LHCN-M2 (cell line): ENCODE data around the gene CCDC80. TPM values are rescaled to one million over a fixed set of nuclear protein-coding genes. Genes with fewer than 3 reads are reported as not detected.
"Not testable (repeated sequence)": the region's sequence is repeated elsewhere in the genome, so short reads cannot be mapped to it uniquely, and the experiment has no call there.

ENCODE experiments used
- DNase-seq: peaks from one replicate; pipeline ENCODE4 v3.0.0-alpha.2; 2012; ENCODE audit warnings: low read depth
- total RNA-seq: library from RNA; depleted of rRNA; stranded (reverse); fragments of >200 nt; gene quantifications from 2 replicates; pipeline ENCODE4 v1.2.3, GENCODE V29; 2014

The CCDC80 gene
- total RNA-seq, 1 experiment from 2014 or later: 96.0 TPM

- DNase-seq: no peak
Measured at GRCh38 chr3:112585782-112586181, 55.2 kb downstream of the CCDC80 start.

GRCh38 chr3:112583105-112583504 lies 57.8 kb downstream of the CCDC80 start:
- no peak for DNase-seq

- DNase-seq: peak; percentile 68
Measured at GRCh38 chr3:112582244-112582874, 58.6 kb downstream of the CCDC80 start.

GRCh38 chr3:112579697-112580096 lies 61.2 kb downstream of the CCDC80 start:
- DNase-seq: peak; percentile 73

GRCh38 chr3:112579232-112579631 lies 61.7 kb downstream of the CCDC80 start:
- no peak for DNase-seq

- DNase-seq: no peak
Measured at GRCh38 chr3:112572701-112573100, 68.2 kb downstream of the CCDC80 start.

- no peak for DNase-seq
Measured at GRCh38 chr3:112569265-112569664, 71.7 kb downstream of the CCDC80 start.

- peak; percentile 63 for DNase-seq
Measured at GRCh38 chr3:112568642-112569041, 72.3 kb downstream of the CCDC80 start.

GRCh38 chr3:112564940-112565305 lies 76.0 kb downstream of the CCDC80 start:
- DNase-seq: no peak

GRCh38 chr3:112564247-112564939 lies 76.5 kb downstream of the CCDC80 start:
- DNase-seq: not testable (repeated sequence)

- peak; percentile 98 for DNase-seq
Measured at GRCh38 chr3:112561734-112562529, 79.0 kb downstream of the CCDC80 start, which contains the start of the genes ATG3 and SLC35A5. Gene ATG3 (minus strand): TSS chr3:112561962. CDS start chr3:112561528, 434 bp downstream. Gene SLC35A5 (plus strand): TSS chr3:112562045. CDS start chr3:112563404, 1,359 bp downstream.

- DNase-seq: no peak
Measured at GRCh38 chr3:112561484-112561733, 79.5 kb downstream of the CCDC80 start.

GRCh38 chr3:112560721-112561483 lies 80.0 kb downstream of the CCDC80 start:
- DNase-seq: peak; percentile 86

GRCh38 chr3:112560307-112560706 lies 80.6 kb downstream of the CCDC80 start:
- no peak for DNase-seq

GRCh38 chr3:112557976-112558375 lies 83.0 kb downstream of the CCDC80 start:
- DNase-seq: no peak

- DNase-seq: no peak
Measured at GRCh38 chr3:112555535-112556170, 85.3 kb downstream of the CCDC80 start.

GRCh38 chr3:112550859-112551258 lies 90.1 kb downstream of the CCDC80 start:
- no peak for DNase-seq
